ENCODE data around the gene CTDSP1. TPM values are rescaled to one million over a fixed set of nuclear protein-coding genes. Genes with fewer than 3 reads are reported as not detected.

CTDSP1 gene
- total and polyA plus RNA-seq, 3 experiments from 2014 or later: 32.2 to 113 (median 104) TPM

DNA sequence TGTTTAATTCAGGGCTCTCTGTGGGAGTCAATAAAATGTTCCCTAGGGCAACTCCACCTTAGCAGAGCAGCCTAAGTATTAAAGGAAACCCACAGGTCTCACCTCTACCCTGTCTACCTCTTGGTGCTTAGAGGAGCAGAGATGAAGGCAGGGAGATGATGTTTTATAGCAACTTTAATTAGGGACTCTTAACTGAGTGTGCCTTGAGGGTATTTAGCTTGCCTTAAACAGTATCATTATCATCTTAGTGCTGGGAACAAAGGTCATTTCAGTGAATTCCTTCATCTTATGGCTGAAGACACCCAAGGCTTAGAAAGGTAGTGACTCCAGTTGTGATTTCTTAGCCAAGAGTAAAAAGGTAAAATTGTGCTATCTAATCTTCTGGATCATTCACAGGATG, 45.9 kb downstream of the CTDSP1 start:
- Mint-ChIP-seq H3K4me3 (no peak overlapping the region), H3K27me3 (no peaks in the 10 kb centered on the region), H3K36me3 (peaks cover 0 to 30% (median 3%) of the 10 kb centered on the region in 3 donors), H3K27ac (no peak overlapping the region), H3K4me1 (peaks cover 0 to 2% (median 0%) of the 10 kb centered on the region in 3 donors), H3K9me3 (no peaks in the 10 kb centered on the region)
- no peaks in the 10 kb centered on the region for H3K4me1 ChIP-seq (ENCODE audit: insufficient read depth, low read length)
- DNase-seq: no peak
- H3K9me3 ChIP-seq (ENCODE audit: low read length): no peaks in the 10 kb centered on the region
- ChIA-PET CTCF (interaction anchor here (1.5 kb wide), 1 partner anchor 17 kb away, joined by 3 read pairs; no protein-coding TSS in a partner anchor), POLR2A (no interaction called here)
- no peaks in the 10 kb centered on the region for H3K36me3 ChIP-seq (ENCODE audit: insufficient read depth, low read length)
- H3K27me3 ChIP-seq (ENCODE audit: insufficient read depth, low read length, poor library complexity, severe bottlenecking): no peaks in the 10 kb centered on the region
- no peak overlapping the region for H3K4me3 ChIP-seq (ENCODE audit: low read length)
- no peak overlapping the region for H3K27ac ChIP-seq (ENCODE audit: low read depth, low read length)

DNA sequence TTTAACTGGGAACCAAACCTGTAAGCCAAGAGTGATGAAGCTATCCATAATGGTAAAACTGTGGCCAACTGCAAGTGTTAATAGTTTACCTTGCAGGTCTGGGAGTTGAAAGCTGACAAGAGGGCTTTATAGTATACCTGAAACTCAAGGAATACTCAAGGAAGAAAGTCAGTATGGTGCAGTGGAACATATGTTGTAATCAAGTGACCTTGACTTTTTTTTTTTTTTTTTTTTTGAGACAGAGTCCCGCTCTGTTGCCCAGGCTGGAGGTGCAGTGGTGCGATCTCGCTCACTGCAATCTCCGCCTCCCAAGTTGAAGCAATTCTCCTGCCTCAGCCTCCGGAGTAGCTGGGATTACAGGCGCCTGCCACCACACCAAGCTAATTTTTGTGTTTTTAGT, 46.9 kb downstream of the CTDSP1 start:
- no peaks in the 10 kb centered on the region for H3K36me3 ChIP-seq (ENCODE audit: insufficient read depth, low read length)
- CTCF ChIA-PET: interaction anchor here (1.5 kb wide), 1 partner anchor 16 kb away, joined by 3 read pairs; no protein-coding TSS in a partner anchor
- Mint-ChIP-seq H3K4me1 (peaks cover 0 to 2% (median 0%) of the 10 kb centered on the region in 3 donors), H3K9me3 (no peaks in the 10 kb centered on the region), H3K27ac (no peak overlapping the region), H3K27me3 (no peaks in the 10 kb centered on the region), H3K4me3 (no peak overlapping the region), H3K36me3 (peaks cover 0 to 34% (median 3%) of the 10 kb centered on the region in 3 donors)
- H3K27me3 ChIP-seq (ENCODE audit: insufficient read depth, low read length, poor library complexity, severe bottlenecking): no peaks in the 10 kb centered on the region
- no peak overlapping the region for H3K4me3 ChIP-seq (ENCODE audit: low read length)
- no peaks in the 10 kb centered on the region for H3K9me3 ChIP-seq (ENCODE audit: low read length)
- POLR2A ChIA-PET: no interaction called here
- no peak for DNase-seq
- no peaks in the 10 kb centered on the region for H3K4me1 ChIP-seq (ENCODE audit: insufficient read depth, low read length)
- no peak overlapping the region for H3K27ac ChIP-seq (ENCODE audit: low read depth, low read length)

DNA sequence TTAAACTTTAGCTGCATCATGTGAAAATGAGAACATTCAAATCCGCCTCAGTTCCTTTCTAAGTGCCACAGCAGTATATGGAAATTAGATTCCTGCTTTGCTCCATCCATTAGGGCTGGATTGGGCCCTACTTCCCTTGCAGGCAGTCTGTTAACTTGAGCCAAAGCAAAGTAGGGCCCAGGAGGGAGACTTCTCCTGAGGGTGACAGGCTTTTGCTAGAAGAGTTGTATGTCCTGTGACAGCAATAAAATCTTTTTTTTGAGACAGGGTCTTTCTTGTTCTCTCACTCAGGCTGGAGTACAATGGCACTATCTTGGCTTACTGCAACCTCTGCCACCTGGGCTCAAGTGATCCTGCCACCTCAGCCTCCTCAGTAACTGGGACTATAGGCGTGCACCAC, 47.4 kb downstream of the CTDSP1 start:
- H3K9me3 ChIP-seq (ENCODE audit: low read length): no peaks in the 10 kb centered on the region
- no peaks in the 10 kb centered on the region for H3K4me1 ChIP-seq (ENCODE audit: insufficient read depth, low read length)
- no peak overlapping the region for H3K27ac Mint-ChIP-seq
- H3K9me3 Mint-ChIP-seq: no peaks in the 10 kb centered on the region
- no peak overlapping the region for H3K4me3 ChIP-seq (ENCODE audit: low read length)
- no peaks in the 10 kb centered on the region for H3K27me3 Mint-ChIP-seq
- H3K36me3 ChIP-seq (ENCODE audit: insufficient read depth, low read length): no peaks in the 10 kb centered on the region
- H3K27me3 ChIP-seq (ENCODE audit: insufficient read depth, low read length, poor library complexity, severe bottlenecking): no peaks in the 10 kb centered on the region
- ChIA-PET CTCF (no interaction called here), POLR2A (no interaction called here)
- peaks cover 0 to 38% (median 3%) of the 10 kb centered on the region in 3 donors for H3K36me3 Mint-ChIP-seq
- DNase-seq: no peak
- H3K4me3 Mint-ChIP-seq: no peak overlapping the region
- peaks cover 0 to 2% (median 0%) of the 10 kb centered on the region in 3 donors for H3K4me1 Mint-ChIP-seq
- no peak overlapping the region for H3K27ac ChIP-seq (ENCODE audit: low read depth, low read length)

DNA sequence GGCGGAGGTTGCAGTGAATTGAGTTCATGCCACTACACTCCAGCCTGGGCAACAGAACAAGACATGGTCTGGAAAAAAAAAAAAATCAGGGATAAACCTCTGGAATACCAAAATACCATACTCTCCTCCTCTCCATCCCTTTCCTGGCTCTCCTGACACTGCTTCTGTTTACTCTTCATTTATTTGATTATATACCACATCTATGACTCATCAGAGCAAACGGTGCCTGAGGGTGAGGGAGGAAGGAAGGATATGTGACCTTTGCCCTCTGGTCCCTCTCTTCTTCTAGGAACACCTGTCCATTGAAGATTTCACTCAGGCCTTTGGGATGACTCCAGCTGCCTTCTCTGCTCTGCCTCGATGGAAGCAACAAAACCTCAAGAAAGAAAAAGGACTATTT, 49.3 kb downstream of the CTDSP1 start:
- Histone ChIP-seq H3K9me3 (ENCODE audit: low read length) (no peaks in the 10 kb centered on the region), H3K27ac (ENCODE audit: low read depth, low read length) (no peak overlapping the region), H3K36me3 (ENCODE audit: insufficient read depth, low read length) (peaks cover 7% of the 10 kb centered on the region), H3K4me1 (ENCODE audit: insufficient read depth, low read length) (no peaks in the 10 kb centered on the region), H3K4me3 (ENCODE audit: low read length) (no peak overlapping the region), H3K27me3 (ENCODE audit: insufficient read depth, low read length, poor library complexity, severe bottlenecking) (no peaks in the 10 kb centered on the region)
- DNase-seq: no peak
- Mint-ChIP-seq H3K27me3 (no peaks in the 10 kb centered on the region), H3K4me1 (peaks cover 0 to 2% (median 0%) of the 10 kb centered on the region in 3 donors), H3K27ac (peak overlapping the region in 3 of 8 donors; percentile 39 to 70 (median 43)), H3K36me3 (peaks cover 8 to 54% (median 8%) of the 10 kb centered on the region in 3 donors), H3K4me3 (no peak overlapping the region), H3K9me3 (peaks cover 0 to 1% (median 0%) of the 10 kb centered on the region in 5 donors)
- ChIA-PET CTCF (no interaction called here), POLR2A (no interaction called here)

DNA sequence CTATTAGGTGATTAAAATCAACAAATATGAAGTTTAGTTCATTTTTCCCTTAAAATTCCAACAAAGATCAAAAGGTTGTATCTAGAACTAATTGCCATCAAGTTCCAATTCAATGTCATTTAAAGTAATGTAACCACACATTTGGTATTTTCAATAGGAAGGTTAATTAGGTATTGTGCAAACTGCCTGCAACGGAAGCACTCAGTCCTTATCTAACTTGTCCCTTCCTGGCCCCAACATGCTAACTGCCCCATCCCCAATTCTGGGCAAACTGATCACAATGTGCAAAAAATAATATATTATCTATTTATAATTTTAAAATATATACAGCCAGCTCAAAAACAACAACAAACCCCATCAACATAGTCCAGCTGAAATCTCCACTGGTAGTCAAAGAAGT, 52.4 kb downstream of the CTDSP1 start:
- Histone ChIP-seq H3K27me3 (ENCODE audit: insufficient read depth, low read length, poor library complexity, severe bottlenecking) (no peaks in the 10 kb centered on the region), H3K4me1 (ENCODE audit: insufficient read depth, low read length) (no peaks in the 10 kb centered on the region), H3K27ac (ENCODE audit: low read depth, low read length) (no peak overlapping the region), H3K4me3 (ENCODE audit: low read length) (no peak overlapping the region), H3K9me3 (ENCODE audit: low read length) (peaks cover 4% of the 10 kb centered on the region), H3K36me3 (ENCODE audit: insufficient read depth, low read length) (peaks cover 21% of the 10 kb centered on the region)
- Mint-ChIP-seq H3K4me1 (no peaks in the 10 kb centered on the region), H3K27ac (no peak overlapping the region), H3K4me3 (no peak overlapping the region), H3K27me3 (no peaks in the 10 kb centered on the region), H3K36me3 (peaks cover 22 to 76% (median 39%) of the 10 kb centered on the region in 3 donors), H3K9me3 (peaks cover 9 to 16% (median 12%) of the 10 kb centered on the region in 5 donors)
- POLR2A ChIA-PET: no interaction called here
- CTCF ChIA-PET: no interaction called here
- DNase-seq: no peak

Other genes starting within 250 kb of the CTDSP1 start
- not detected for gene CXCR1, start 232.9 kb upstream of the CTDSP1 start, total RNA-seq
- 1.1 TPM for gene CXCR1, start 232.9 kb upstream of the CTDSP1 start, polyA plus RNA-seq
- 100 to 1,000 TPM; 575 to 600 TPM for gene ARPC2, start 182.7 kb upstream of the CTDSP1 start, total RNA-seq
- 970 TPM for gene ARPC2, start 182.7 kb upstream of the CTDSP1 start, polyA plus RNA-seq
- under 1 TPM; 0.51 to 0.72 TPM for gene GPBAR1, start 138.9 kb upstream of the CTDSP1 start, total RNA-seq
- not detected for gene GPBAR1, start 138.9 kb upstream of the CTDSP1 start, polyA plus RNA-seq
- 10 to 100 TPM; 94.8 to 95.2 TPM for gene AAMP, start 129.7 kb upstream of the CTDSP1 start, total RNA-seq
- 86.1 TPM for gene AAMP, start 129.7 kb upstream of the CTDSP1 start, polyA plus RNA-seq
- 10 to 100 TPM; 26.8 to 31.6 TPM for gene PNKD, start 129.3 kb upstream of the CTDSP1 start, total RNA-seq
- gene PNKD, start 129.3 kb upstream of the CTDSP1 start, polyA plus RNA-seq: 111 TPM
- 10 to 100 TPM; 82.3 to 92.3 TPM for gene TMBIM1, start 107.4 kb upstream of the CTDSP1 start, total RNA-seq
- gene TMBIM1, start 107.4 kb upstream of the CTDSP1 start, polyA plus RNA-seq: 149 TPM
- gene CATIP, start 43.0 kb upstream of the CTDSP1 start, total RNA-seq: not detected
- gene CATIP, start 43.0 kb upstream of the CTDSP1 start, polyA plus RNA-seq: not detected
- 1 to 10 TPM; 1.1 to 2.1 TPM for gene SLC11A1, start 17.6 kb upstream of the CTDSP1 start, total RNA-seq
- 0.32 TPM for gene SLC11A1, start 17.6 kb upstream of the CTDSP1 start, polyA plus RNA-seq
- gene VIL1, start 19.3 kb downstream of the CTDSP1 start, total RNA-seq: not detected
- gene VIL1, start 19.3 kb downstream of the CTDSP1 start, polyA plus RNA-seq: not detected
- gene USP37, start 168.5 kb downstream of the CTDSP1 start, total RNA-seq: 10 to 100 TPM; 29.9 to 31.5 TPM
- 12.5 TPM for gene USP37, start 168.5 kb downstream of the CTDSP1 start, polyA plus RNA-seq
- gene CNOT9, start 169.0 kb downstream of the CTDSP1 start, total RNA-seq: 100 to 1,000 TPM; 131 to 135 TPM
- 22.5 TPM for gene CNOT9, start 169.0 kb downstream of the CTDSP1 start, polyA plus RNA-seq
- under 1 TPM in 1 of 2 experiments, not detected in 1; 0.16 TPM for gene PLCD4, start 208.0 kb downstream of the CTDSP1 start, total RNA-seq
- gene PLCD4, start 208.0 kb downstream of the CTDSP1 start, polyA plus RNA-seq: 0.49 TPM